Effector CD8-positive, alpha-beta T cell (primary cell): ENCODE data around the gene PTGFRN.
"Not testable (repeated sequence)": the region's sequence is repeated elsewhere in the genome, so short reads cannot be mapped to it uniquely, and the experiment has no call there.

Experiments
- DNase-seq: peaks from one replicate; lab custom pipeline; 2025; lab: John Stamatoyannopoulos, UW
- total RNA-seq, 4 experiments: gene quantifications; one replicate each; lab custom pipeline; 2026; lab: John Stamatoyannopoulos, UW

The PTGFRN gene
- 0.49 to 4.9 (median 2.0) reads per million in 4 experiments for total RNA-seq

GRCh38 chr1:116909512-116910378 is at the start of gene PTGFRN:
Gene PTGFRN, plus strand, starts transcription at chr1:116909916. Its CDS starts 288 bp downstream, at chr1:116910204.
- DNase-seq = no peak

- DNase-seq = not testable (repeated sequence)
Measured at GRCh38 chr1:116860167-116860566, 49.5 kb upstream of the PTGFRN start.

- DNase-seq = no peak
Measured at GRCh38 chr1:116861137-116861536, 48.6 kb upstream of the PTGFRN start.

GRCh38 chr1:116863031-116863430 is 46.7 kb upstream of the PTGFRN start:
- not testable (repeated sequence) for DNase-seq

GRCh38 chr1:116866478-116866877 is 43.2 kb upstream of the PTGFRN start:
- DNase-seq = not testable (repeated sequence)

GRCh38 chr1:116868385-116868784 is 41.3 kb upstream of the PTGFRN start:
- no peak for DNase-seq

- no peak for DNase-seq
Measured at GRCh38 chr1:116869611-116870010, 40.1 kb upstream of the PTGFRN start.

GRCh38 chr1:116870300-116870699 is 39.4 kb upstream of the PTGFRN start:
- no peak for DNase-seq

GRCh38 chr1:116871779-116872146 is 38.0 kb upstream of the PTGFRN start:
- no peak for DNase-seq

GRCh38 chr1:116873680-116874271 is 35.9 kb upstream of the PTGFRN start:
- no peak for DNase-seq

- no peak for DNase-seq
Measured at GRCh38 chr1:116874733-116875249, 34.9 kb upstream of the PTGFRN start.

- DNase-seq = no peak
Measured at GRCh38 chr1:116875391-116875790, 34.3 kb upstream of the PTGFRN start.

- DNase-seq = not testable (repeated sequence)
Measured at GRCh38 chr1:116875946-116876345, 33.8 kb upstream of the PTGFRN start.

GRCh38 chr1:116877141-116877818 is 32.4 kb upstream of the PTGFRN start:
- DNase-seq = no peak

GRCh38 chr1:116878804-116879477 is 30.8 kb upstream of the PTGFRN start:
- DNase-seq = no peak

GRCh38 chr1:116879478-116880133 is 30.1 kb upstream of the PTGFRN start:
- DNase-seq = no peak

- no peak for DNase-seq
Measured at GRCh38 chr1:116880917-116881316, 28.8 kb upstream of the PTGFRN start.

GRCh38 chr1:116881879-116882520 is 27.7 kb upstream of the PTGFRN start:
- no peak for DNase-seq

- DNase-seq = no peak
Measured at GRCh38 chr1:116882866-116883265, 26.9 kb upstream of the PTGFRN start.

- no peak for DNase-seq
Measured at GRCh38 chr1:116886291-116886878, 23.3 kb upstream of the PTGFRN start.
